ENCODE measurements around the gene ANXA6. TPM values are rescaled to one million over a fixed set of nuclear protein-coding genes. Genes with fewer than 3 reads are reported as not detected.

The ANXA6 gene
- total RNA-seq, 2 donors from 2014 or later = 164 to 165 TPM

DNA sequence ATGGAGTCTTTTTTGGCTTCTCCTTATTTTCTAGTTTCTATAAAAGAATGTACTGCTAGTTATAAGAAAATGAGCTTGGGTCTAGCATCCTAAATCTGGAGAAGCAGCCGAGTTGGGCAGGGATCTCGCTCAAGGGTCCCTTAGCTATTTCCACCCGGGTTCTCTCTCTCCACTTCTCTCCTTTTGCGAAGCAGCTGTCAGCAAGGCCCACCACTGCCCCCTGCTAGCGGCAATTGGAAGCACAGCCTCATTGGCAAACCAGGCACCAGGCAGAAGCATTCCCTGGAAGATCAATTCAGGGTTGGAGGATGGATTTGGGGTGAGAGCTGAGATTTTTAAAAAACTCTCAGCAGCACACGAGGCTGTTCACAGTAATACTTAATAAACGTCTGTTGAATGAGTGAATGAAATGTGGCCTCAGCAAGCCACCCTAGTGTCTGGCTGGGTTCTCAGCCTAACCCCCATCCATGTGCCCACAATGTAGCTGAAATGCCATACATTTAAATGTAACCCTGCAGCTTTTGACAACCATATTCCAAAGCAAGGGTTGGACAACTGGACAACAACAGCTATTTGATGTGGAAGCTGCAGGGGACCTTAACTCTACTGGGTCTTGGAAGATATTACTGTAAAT is 42.2 kb downstream of the ANXA6 start:
- H3K4me3 ChIP-seq = no peak overlapping the region
- TF ChIP-seq, protein P1, sequence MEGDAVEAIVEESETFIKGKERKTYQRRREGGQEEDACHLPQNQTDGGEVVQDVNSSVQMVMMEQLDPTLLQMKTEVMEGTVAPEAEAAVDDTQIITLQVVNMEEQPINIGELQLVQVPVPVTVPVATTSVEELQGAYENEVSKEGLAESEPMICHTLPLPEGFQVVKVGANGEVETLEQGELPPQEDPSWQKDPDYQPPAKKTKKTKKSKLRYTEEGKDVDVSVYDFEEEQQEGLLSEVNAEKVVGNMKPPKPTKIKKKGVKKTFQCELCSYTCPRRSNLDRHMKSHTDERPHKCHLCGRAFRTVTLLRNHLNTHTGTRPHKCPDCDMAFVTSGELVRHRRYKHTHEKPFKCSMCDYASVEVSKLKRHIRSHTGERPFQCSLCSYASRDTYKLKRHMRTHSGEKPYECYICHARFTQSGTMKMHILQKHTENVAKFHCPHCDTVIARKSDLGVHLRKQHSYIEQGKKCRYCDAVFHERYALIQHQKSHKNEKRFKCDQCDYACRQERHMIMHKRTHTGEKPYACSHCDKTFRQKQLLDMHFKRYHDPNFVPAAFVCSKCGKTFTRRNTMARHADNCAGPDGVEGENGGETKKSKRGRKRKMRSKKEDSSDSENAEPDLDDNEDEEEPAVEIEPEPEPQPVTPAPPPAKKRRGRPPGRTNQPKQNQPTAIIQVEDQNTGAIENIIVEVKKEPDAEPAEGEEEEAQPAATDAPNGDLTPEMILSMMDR (IDR thresholded peaks at IDR 0.05) = peak; percentile 95 to 97
- peak; percentile 77 for DNase-seq (ENCODE audit: low spot score)
- no peaks in the 10 kb centered on the region for H3K9me3 ChIP-seq
- peaks cover 0 to 17% of the 10 kb centered on the region in 2 donors for H3K4me1 ChIP-seq
- peak overlapping the region in 1 of 2 donors; percentile 10 for H3K27ac ChIP-seq
- H3K27me3 ChIP-seq = no peaks in the 10 kb centered on the region
- H3K36me3 ChIP-seq = peaks cover 78% of the 10 kb centered on the region

GRCh38 chr5:151113651-151114050 is 43.9 kb downstream of the ANXA6 start:
- Histone ChIP-seq H3K27ac (no peak overlapping the region), H3K9me3 (no peaks in the 10 kb centered on the region), H3K4me3 (no peak overlapping the region), H3K27me3 (no peaks in the 10 kb centered on the region), H3K36me3 (peaks cover 78% of the 10 kb centered on the region), H3K4me1 (peaks cover 0 to 34% of the 10 kb centered on the region in 2 donors)
- DNase-seq (ENCODE audit: low spot score) = no peak
- TF ChIP-seq, protein P1 (IDR thresholded peaks at IDR 0.05) = no peak

DNA sequence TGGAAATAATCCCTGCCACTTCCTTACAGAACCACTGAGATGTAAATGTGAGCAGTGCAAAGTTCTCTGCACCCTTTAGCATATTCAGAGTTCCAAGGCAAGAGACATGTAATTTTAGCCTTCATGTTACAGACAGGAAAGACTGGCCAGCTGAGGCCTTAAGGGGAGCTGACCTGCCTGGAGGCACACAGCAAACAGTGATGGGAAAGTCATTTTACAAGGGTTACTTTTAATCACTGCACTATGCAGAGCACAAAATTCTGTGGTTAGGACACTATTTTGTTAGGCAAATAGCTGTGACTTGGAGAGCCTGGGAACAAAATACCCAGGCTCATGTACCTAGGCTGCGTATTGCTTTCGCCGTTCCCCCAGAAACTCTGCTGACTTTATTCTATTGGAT is 46.6 kb downstream of the ANXA6 start:
- H3K27me3 ChIP-seq = no peaks in the 10 kb centered on the region
- TF ChIP-seq, protein P1 (IDR thresholded peaks at IDR 0.05) = no peak
- H3K4me1 ChIP-seq = peaks cover 0 to 45% of the 10 kb centered on the region in 2 donors
- no peak overlapping the region for H3K4me3 ChIP-seq
- no peaks in the 10 kb centered on the region for H3K9me3 ChIP-seq
- peak overlapping the region; percentile 81 to 87 for H3K27ac ChIP-seq
- no peak for DNase-seq (ENCODE audit: low spot score)
- H3K36me3 ChIP-seq = peaks cover 75% of the 10 kb centered on the region

DNA sequence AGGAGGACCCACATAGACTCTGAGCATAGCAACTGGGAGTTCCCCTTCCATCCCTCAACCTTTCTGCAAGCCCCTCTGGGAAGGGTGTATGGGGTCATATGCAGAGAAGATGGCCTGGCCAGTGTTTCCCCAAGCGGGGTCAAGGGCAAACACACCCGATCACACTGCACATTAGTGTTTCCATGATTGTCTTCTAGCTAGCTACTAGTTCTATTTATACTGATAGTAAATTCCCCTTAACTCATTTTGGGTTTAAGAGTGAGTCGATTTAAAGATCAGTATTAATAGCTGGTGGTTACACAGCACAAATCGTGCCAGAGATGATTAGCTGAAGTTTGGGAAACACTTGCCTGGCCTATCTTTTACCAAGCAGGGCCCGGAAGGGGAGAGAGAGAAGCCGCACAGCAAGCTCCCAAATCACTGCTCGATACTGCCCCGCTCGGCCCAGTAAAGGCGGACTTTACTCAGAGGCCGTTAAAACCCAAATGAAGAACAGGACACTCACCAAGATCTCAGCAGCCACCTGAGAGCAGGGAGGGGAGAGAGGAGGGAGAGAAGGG is 47.4 kb downstream of the ANXA6 start:
- Histone ChIP-seq H3K4me3 (no peak overlapping the region), H3K27ac (peak overlapping the region; percentile 81 to 87), H3K4me1 (peaks cover 0 to 52% of the 10 kb centered on the region in 2 donors), H3K27me3 (no peaks in the 10 kb centered on the region), H3K9me3 (no peaks in the 10 kb centered on the region), H3K36me3 (peaks cover 72% of the 10 kb centered on the region)
- no peak for DNase-seq (ENCODE audit: low spot score)
- TF ChIP-seq, protein P1 (IDR thresholded peaks at IDR 0.05) = no peak

DNA sequence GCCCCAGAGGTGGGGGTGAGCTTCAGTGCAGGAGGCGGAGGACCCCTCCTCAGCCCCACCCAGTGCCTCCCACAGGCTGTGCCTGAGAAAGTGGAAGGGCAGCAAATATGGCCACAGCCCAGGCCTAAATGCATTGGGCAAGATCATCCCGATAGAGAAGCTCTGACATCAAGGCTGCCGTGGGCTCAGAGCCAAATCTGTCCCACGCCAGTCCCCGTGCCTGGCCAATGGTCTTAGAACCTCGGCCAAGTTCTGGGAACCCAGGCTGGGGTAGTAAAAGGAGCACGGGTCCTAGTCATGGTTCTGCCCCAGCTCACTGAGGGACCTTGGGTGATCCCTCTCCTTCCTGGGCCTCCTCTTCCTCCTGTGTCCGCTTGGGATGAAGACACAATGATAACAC is 49.0 kb downstream of the ANXA6 start:
- H3K9me3 ChIP-seq = no peaks in the 10 kb centered on the region
- peaks cover 0 to 48% of the 10 kb centered on the region in 2 donors for H3K4me1 ChIP-seq
- peak overlapping the region; percentile 81 to 87 for H3K27ac ChIP-seq
- H3K4me3 ChIP-seq = no peak overlapping the region
- H3K36me3 ChIP-seq = peaks cover 81% of the 10 kb centered on the region
- no peaks in the 10 kb centered on the region for H3K27me3 ChIP-seq
- TF ChIP-seq, protein P1 (IDR thresholded peaks at IDR 0.05) = no peak
- DNase-seq (ENCODE audit: low spot score) = no peak

All from right atrium auricular region (tissue), 2 donors.